Stomach (tissue), 9 donors: Measurements from ENCODE around the gene ADAM8. TPM values are rescaled to one million over a fixed set of nuclear protein-coding genes. Genes with fewer than 3 reads are reported as not detected.

Experiments
- DNase-seq, 2 donors: peaks; one replicate each; pipeline versions ENCODE4 v3.0.0 to v3.0.0-alpha.2; 2013 to 2019
- H3K27ac ChIP-seq, 5 donors: fragments of 200-600 bp in 4 of 5; sonication (generic) in 4 of 5; one replicate each; pipeline ENCODE4 v1.5.1; 2013 to 2019; ENCODE audit warnings: mild to moderate bottlenecking in 1 of 5, moderate library complexity in 1 of 5
- H3K27me3 ChIP-seq, 3 donors: fragments of 200-600 bp; sonication (generic); one replicate each; pipeline ENCODE4 v1.5.1; 2017 to 2019; ENCODE audit warnings: mixed run types in 1 of 3
- H3K36me3 ChIP-seq, 4 donors: fragments of 200-600 bp; sonication (generic); 1 replicate in 3 of 4; 2 replicates in 1 of 4; pipeline ENCODE4 v1.5.1; 2016 to 2019
- H3K4me1 ChIP-seq, 4 donors: fragments of 200-600 bp; sonication (generic); one replicate each; pipeline ENCODE4 v1.5.1; 2016 to 2019
- H3K4me3 ChIP-seq, 4 donors: fragments of 200-600 bp; sonication (generic) in 3 of 4; one replicate each; pipeline ENCODE4 v1.5.1; 2016 to 2019; ENCODE audit warnings: mild to moderate bottlenecking in 1 of 4
- H3K9me3 ChIP-seq, 4 donors: fragments of 200-600 bp; sonication (generic); one replicate each; pipeline ENCODE4 v1.5.1; 2016 to 2019
- EP300 ChIP-seq: sonication (generic); formaldehyde crosslinking; IDR thresholded peaks from one replicate; pipeline ENCODE4 v1.6.1; 2017; ENCODE audit warnings: antibody characterized with exemption
- POLR2A ChIP-seq, 4 donors: fragments of 450-650 bp; IDR thresholded peaks; one replicate each; pipeline ENCODE4 v1.6.1; 2016; ENCODE audit warnings: antibody characterized with exemption in 4 of 4, control low read depth in 2 of 4, mild to moderate bottlenecking in 1 of 4, moderate library complexity in 1 of 4
- POLR2AphosphoS5 ChIP-seq, 3 donors: sonication (generic); formaldehyde crosslinking; IDR thresholded peaks; one replicate each; pipeline ENCODE4 v1.6.1; 2016; ENCODE audit warnings: antibody characterized with exemption in 3 of 3
- WGBS, 5 donors: extraction: QIAGEN DNeasy Blood & Tissue Kit in 3 of 5; methylation state at CpG; one replicate each; pipeline versions ENCODE4 v1.1.5 to v1.1.7; 2013 to 2018; 5-methylcytosine and 5-hydroxymethylcytosine counted together
- intact Hi-C: fragments of 100-400 bp; cut with DNase I; formaldehyde crosslinking; loops from one replicate; pipeline ENCODE4 v1.15.1; 2023; ENCODE audit warnings: low total_unique reads
- polyA plus RNA-seq, 3 donors: library from polyadenylated mRNA; stranded (reverse); fragments of 200-250 nt; gene quantifications; one replicate each; pipeline ENCODE4 v1.2.3, GENCODE V29; 2013
- total RNA-seq, 5 donors: library from RNA; depleted of rRNA; stranded (reverse); fragments of >200 nt; gene quantifications; one replicate each; pipeline versions ENCODE4 v1.1.0 to v1.2.3, GENCODE V29; 2014 to 2016
- TF ChIP-seq, protein P1 (sequence below), 7 experiments: fragments of 450-650 bp in 4 of 7; fragments of 200-600 bp in 3 of 7; sonication (generic) in 3 of 7; IDR thresholded peaks; one replicate each; pipeline ENCODE4 v1.5.1; 2016 to 2019; ENCODE audit warnings: antibody characterized with exemption in 7 of 7, control low read depth in 2 of 7, mild to moderate bottlenecking in 1 of 7
- donor health status: healthy with polysubstance abuse.
- donor health status: Bipolar disorder and iron deficiency.
- donor health status: healthy.

The ADAM8 gene
- total and polyA plus RNA-seq, 8 donors: 1.8 to 50.8 (median 4.4) TPM; not detected in 1

DNA sequence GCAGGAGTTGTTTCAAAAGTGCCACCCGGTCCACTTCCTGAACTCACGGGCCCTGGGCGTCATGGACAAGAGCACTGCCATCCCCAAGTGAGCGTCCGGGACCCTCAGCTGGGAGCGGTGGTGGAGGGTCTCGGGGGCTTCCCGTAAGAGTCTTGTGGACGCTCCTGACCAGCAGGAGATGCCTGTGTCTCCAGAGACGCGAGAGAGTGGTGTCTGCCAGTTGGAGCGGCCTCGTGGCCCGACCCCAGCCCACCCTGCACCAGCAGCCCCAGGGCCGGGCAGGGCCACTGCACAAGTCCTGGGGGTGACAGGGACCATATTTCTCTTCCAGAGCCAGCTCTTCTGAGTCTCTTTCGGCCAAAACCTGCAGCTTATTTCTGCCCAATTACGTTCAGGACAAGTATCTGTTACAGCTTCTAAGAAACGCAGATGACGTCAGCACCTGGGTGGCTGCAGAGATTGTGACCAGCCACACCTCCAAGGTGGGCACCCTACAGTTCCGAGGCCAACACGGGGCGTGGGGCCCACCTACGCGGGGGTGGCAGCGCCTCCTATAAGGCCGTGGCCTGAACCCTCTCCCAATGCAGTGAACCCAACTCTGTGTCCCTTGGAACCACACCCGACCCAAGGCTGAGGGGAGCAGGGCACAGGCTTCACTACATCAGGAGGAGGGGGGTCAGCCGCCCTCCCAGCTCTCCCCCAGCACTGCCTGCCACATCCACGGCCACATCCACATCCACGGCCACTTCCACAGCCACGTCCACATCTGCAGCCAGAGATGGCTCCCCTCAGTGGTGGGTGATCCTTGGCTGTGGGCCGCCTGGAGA, 62.8 kb downstream of the ADAM8 start:
- TF ChIP-seq POLR2AphosphoS5 (IDR thresholded peaks at IDR 0.05): no peak
- TF ChIP-seq POLR2A (IDR thresholded peaks at IDR 0.05): no peak
- TF ChIP-seq, protein P1, sequence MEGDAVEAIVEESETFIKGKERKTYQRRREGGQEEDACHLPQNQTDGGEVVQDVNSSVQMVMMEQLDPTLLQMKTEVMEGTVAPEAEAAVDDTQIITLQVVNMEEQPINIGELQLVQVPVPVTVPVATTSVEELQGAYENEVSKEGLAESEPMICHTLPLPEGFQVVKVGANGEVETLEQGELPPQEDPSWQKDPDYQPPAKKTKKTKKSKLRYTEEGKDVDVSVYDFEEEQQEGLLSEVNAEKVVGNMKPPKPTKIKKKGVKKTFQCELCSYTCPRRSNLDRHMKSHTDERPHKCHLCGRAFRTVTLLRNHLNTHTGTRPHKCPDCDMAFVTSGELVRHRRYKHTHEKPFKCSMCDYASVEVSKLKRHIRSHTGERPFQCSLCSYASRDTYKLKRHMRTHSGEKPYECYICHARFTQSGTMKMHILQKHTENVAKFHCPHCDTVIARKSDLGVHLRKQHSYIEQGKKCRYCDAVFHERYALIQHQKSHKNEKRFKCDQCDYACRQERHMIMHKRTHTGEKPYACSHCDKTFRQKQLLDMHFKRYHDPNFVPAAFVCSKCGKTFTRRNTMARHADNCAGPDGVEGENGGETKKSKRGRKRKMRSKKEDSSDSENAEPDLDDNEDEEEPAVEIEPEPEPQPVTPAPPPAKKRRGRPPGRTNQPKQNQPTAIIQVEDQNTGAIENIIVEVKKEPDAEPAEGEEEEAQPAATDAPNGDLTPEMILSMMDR (IDR thresholded peaks at IDR 0.05): no peak
- no peak for TF ChIP-seq EP300
- Histone ChIP-seq H3K9me3 (no peaks in the 10 kb centered on the region), H3K4me1 (no peaks in the 10 kb centered on the region), H3K27ac (no peak overlapping the region), H3K27me3 (peaks cover 2 to 60% (median 7%) of the 10 kb centered on the region in 3 donors), H3K4me3 (no peak overlapping the region), H3K36me3 (no peaks in the 10 kb centered on the region)
- WGBS, 5 donors: 78 to 84% (median 79%) methylated on average over 29 to 32 of the region's 32 CpGs
- intact Hi-C loops: no loop called here
- no peak for DNase-seq

DNA sequence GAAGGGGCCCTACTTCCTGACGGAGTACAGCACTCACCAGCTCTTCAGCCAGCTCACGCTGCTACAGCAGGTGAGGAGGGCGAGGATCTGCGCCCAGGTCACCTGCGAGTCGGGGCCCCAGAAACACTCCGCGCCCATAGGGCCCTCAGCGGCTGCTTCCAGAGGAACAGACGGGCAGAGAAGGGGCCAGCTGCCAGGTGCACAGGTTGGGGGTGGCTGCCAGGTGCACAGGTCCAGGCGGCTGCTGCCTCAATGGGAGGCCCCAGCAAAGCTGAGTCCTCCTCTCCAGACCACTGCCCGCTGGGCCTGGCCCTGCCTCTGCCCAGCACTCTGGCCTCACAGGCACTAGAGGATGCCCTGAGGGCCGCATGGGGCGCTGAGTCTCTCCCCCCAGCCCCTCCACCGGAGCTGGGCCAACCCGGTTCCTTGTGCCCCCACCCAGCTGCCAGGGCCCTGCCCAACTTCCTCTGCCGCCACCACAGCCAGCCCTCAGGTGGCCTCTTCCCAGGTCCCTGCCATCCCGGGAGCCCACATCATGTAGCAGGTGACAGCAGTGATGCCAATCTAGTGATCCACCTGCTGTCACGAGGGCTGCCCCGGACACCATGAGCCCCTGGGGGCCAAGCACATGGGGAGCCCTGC, 63.7 kb downstream of the ADAM8 start:
- H3K27ac ChIP-seq: no peak overlapping the region
- H3K27me3 ChIP-seq: peaks cover 0 to 51% (median 0%) of the 10 kb centered on the region in 3 donors
- H3K4me1 ChIP-seq: no peaks in the 10 kb centered on the region
- no peak for DNase-seq
- H3K9me3 ChIP-seq: no peaks in the 10 kb centered on the region
- H3K4me3 ChIP-seq: no peak overlapping the region
- TF ChIP-seq EP300: no peak
- TF ChIP-seq POLR2A (IDR thresholded peaks at IDR 0.05): no peak
- intact Hi-C loops: no loop called here
- 86 to 90% (median 89%) methylated on average over 11 to 20 of the region's 20 CpGs for WGBS, 5 donors
- no peaks in the 10 kb centered on the region for H3K36me3 ChIP-seq

Other genes starting within 250 kb of the ADAM8 start
- gene ADGRA1, start 188.9 kb downstream of the ADAM8 start, total RNA-seq: under 1 TPM in 3 of 5 donors, not detected in 2; under 0.01 to 0.73 (median 0.14) TPM
- not detected for gene ADGRA1, start 188.9 kb downstream of the ADAM8 start, polyA plus RNA-seq
- 1 to 10 TPM in 2 of 5 donors, under 1 TPM in 2, not detected in 1; 0.55 to 1.7 (median 0.80) TPM for gene KNDC1, start 116.6 kb downstream of the ADAM8 start, total RNA-seq
- under 1 TPM; 0.05 to 1.00 (median 0.46) TPM for gene KNDC1, start 116.6 kb downstream of the ADAM8 start, polyA plus RNA-seq
- gene UTF1, start 46.7 kb downstream of the ADAM8 start, total RNA-seq: not detected
- gene UTF1, start 46.7 kb downstream of the ADAM8 start, polyA plus RNA-seq: not detected
- gene VENTX, start 39.0 kb downstream of the ADAM8 start, total RNA-seq: 1 to 10 TPM in 1 of 5 donors, under 1 TPM in 2, not detected in 2; 0.45 to 3.2 (median 0.58) TPM
- under 1 TPM; 0.15 to 0.75 (median 0.35) TPM for gene VENTX, start 39.0 kb downstream of the ADAM8 start, polyA plus RNA-seq
- gene TUBGCP2, start 32.0 kb upstream of the ADAM8 start, total RNA-seq: 100 to 1,000 TPM in 1 of 5 donors, 10 to 100 TPM in 4; 18.3 to 117 (median 41.9) TPM
- 10 to 100 TPM; 40.3 to 89.8 (median 68.7) TPM for gene TUBGCP2, start 32.0 kb upstream of the ADAM8 start, polyA plus RNA-seq
- 10 to 100 TPM; 12.7 to 82.1 (median 27.2) TPM for gene ZNF511, start 32.0 kb upstream of the ADAM8 start, total RNA-seq
- gene ZNF511, start 32.0 kb upstream of the ADAM8 start, polyA plus RNA-seq: 10 to 100 TPM; 55.8 to 63.4 (median 60.0) TPM
- 1 to 10 TPM in 2 of 5 donors, not detected in 3; 2.0 to 2.6 TPM for gene CALY, start 60.0 kb upstream of the ADAM8 start, total RNA-seq
- under 1 TPM in 2 of 3 donors, not detected in 1; 0.44 to 0.78 TPM for gene CALY, start 60.0 kb upstream of the ADAM8 start, polyA plus RNA-seq
- gene PRAP1, start 70.5 kb upstream of the ADAM8 start, total RNA-seq: 10 to 100 TPM in 1 of 5 donors, 1 to 10 TPM in 1, not detected in 3; 4.8 to 13.9 TPM
- gene PRAP1, start 70.5 kb upstream of the ADAM8 start, polyA plus RNA-seq: not detected
- 10 to 100 TPM in 1 of 5 donors, 1 to 10 TPM in 2, not detected in 2; 6.4 to 16.2 (median 7.2) TPM for gene FUOM, start 81.2 kb upstream of the ADAM8 start, total RNA-seq
- gene FUOM, start 81.2 kb upstream of the ADAM8 start, polyA plus RNA-seq: 10 to 100 TPM; 19.6 to 38.3 (median 36.7) TPM
- 10 to 100 TPM in 4 of 5 donors, 1 to 10 TPM in 1; 5.3 to 81.7 (median 46.8) TPM for gene ECHS1, start 96.5 kb upstream of the ADAM8 start, total RNA-seq
- 100 to 1,000 TPM in 2 of 3 donors, 10 to 100 TPM in 1; 99.6 to 103 (median 103) TPM for gene ECHS1, start 96.5 kb upstream of the ADAM8 start, polyA plus RNA-seq
- 10 to 100 TPM in 4 of 5 donors, 1 to 10 TPM in 1; 3.3 to 40.0 (median 12.9) TPM for gene PAOX, start 102.4 kb upstream of the ADAM8 start, total RNA-seq
- gene PAOX, start 102.4 kb upstream of the ADAM8 start, polyA plus RNA-seq: 10 to 100 TPM in 1 of 3 donors, 1 to 10 TPM in 2; 4.7 to 10.3 (median 6.8) TPM
- 100 to 1,000 TPM in 3 of 5 donors, 10 to 100 TPM in 2; 36.7 to 177 (median 133) TPM for gene MTG1, start 117.3 kb upstream of the ADAM8 start, total RNA-seq
- 10 to 100 TPM; 38.8 to 52.9 (median 41.3) TPM for gene MTG1, start 117.3 kb upstream of the ADAM8 start, polyA plus RNA-seq
- gene SPRN, start 147.8 kb upstream of the ADAM8 start, total RNA-seq: not detected
- gene SPRN, start 147.8 kb upstream of the ADAM8 start, polyA plus RNA-seq: 1 to 10 TPM in 1 of 3 donors, under 1 TPM in 1, not detected in 1; 0.18 to 5.2 TPM
- 1 to 10 TPM in 4 of 5 donors, under 1 TPM in 1; 0.89 to 9.3 (median 8.1) TPM for gene SCART1, start 177.1 kb upstream of the ADAM8 start, total RNA-seq
- gene SCART1, start 177.1 kb upstream of the ADAM8 start, polyA plus RNA-seq: under 1 TPM in 2 of 3 donors, not detected in 1; 0.43 to 0.44 TPM